ENCODE measurements around the gene TRANK1.

- TF ChIP-seq CTCF (IDR thresholded peaks at IDR 0.05) (no peak), POLR2A (IDR thresholded peaks at IDR 0.05) (no peak)
Observed at GRCh38 chr3:36964331-36964730, 19.5 kb upstream of the TRANK1 start.

All from upper lobe of left lung (tissue), 4 donors.